ENCODE data around the gene HS3ST2. TPM values are rescaled to one million over a fixed set of nuclear protein-coding genes. Genes with fewer than 3 reads are reported as not detected.

Gene HS3ST2
- total RNA-seq, 1 donor from 2014 or later, result 0.51 TPM

GRCh38 chr16:22942811-22943210 is 128.8 kb downstream of the HS3ST2 start:
- DNase-seq (ENCODE audit: extremely low spot score, unreplicated experiment), result no peak
- Mint-ChIP-seq H3K36me3 (no peaks in the 10 kb centered on the region), H3K9me3 (no peaks in the 10 kb centered on the region), H3K4me3 (no peak overlapping the region), H3K4me1 (ENCODE audit: unreplicated experiment) (no peaks in the 10 kb centered on the region), H3K27ac (no peak overlapping the region), H3K27me3 (peaks cover 46% of the 10 kb centered on the region)
- TF ChIP-seq, protein P1, sequence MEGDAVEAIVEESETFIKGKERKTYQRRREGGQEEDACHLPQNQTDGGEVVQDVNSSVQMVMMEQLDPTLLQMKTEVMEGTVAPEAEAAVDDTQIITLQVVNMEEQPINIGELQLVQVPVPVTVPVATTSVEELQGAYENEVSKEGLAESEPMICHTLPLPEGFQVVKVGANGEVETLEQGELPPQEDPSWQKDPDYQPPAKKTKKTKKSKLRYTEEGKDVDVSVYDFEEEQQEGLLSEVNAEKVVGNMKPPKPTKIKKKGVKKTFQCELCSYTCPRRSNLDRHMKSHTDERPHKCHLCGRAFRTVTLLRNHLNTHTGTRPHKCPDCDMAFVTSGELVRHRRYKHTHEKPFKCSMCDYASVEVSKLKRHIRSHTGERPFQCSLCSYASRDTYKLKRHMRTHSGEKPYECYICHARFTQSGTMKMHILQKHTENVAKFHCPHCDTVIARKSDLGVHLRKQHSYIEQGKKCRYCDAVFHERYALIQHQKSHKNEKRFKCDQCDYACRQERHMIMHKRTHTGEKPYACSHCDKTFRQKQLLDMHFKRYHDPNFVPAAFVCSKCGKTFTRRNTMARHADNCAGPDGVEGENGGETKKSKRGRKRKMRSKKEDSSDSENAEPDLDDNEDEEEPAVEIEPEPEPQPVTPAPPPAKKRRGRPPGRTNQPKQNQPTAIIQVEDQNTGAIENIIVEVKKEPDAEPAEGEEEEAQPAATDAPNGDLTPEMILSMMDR (conservative IDR thresholded peaks at IDR 0.05), result no peak

DNA sequence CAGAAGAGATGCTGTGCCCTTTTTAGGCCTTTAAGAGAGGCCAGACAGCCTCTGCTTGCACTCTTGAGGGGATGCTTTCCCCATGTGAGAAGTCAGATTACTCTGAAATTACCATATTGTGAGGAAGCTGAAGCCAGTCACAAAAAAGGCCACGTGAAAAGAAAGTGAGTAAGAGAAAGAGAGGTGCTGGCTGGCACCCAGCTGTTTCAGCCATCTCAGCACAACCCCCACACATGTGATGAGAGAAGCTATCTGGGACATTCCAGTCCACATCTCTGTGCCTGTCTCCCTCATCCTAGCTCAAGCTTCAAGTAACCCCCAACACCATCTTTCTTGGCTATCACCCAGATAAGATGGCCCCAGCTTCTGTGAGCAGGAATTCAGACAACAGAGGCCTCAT is 131.4 kb downstream of the HS3ST2 start:
- H3K4me3 Mint-ChIP-seq, result no peak overlapping the region
- peaks cover 57% of the 10 kb centered on the region for H3K27me3 Mint-ChIP-seq
- no peak overlapping the region for H3K27ac Mint-ChIP-seq
- TF ChIP-seq, protein P1 (conservative IDR thresholded peaks at IDR 0.05), result no peak
- no peaks in the 10 kb centered on the region for H3K4me1 Mint-ChIP-seq (ENCODE audit: unreplicated experiment)
- DNase-seq (ENCODE audit: extremely low spot score, unreplicated experiment), result no peak
- H3K9me3 Mint-ChIP-seq, result no peaks in the 10 kb centered on the region
- H3K36me3 Mint-ChIP-seq, result no peaks in the 10 kb centered on the region

GRCh38 chr16:22946433-22946832 is 132.5 kb downstream of the HS3ST2 start:
- TF ChIP-seq, protein P1 (conservative IDR thresholded peaks at IDR 0.05), result no peak
- Mint-ChIP-seq H3K4me1 (ENCODE audit: unreplicated experiment) (no peaks in the 10 kb centered on the region), H3K27me3 (peaks cover 58% of the 10 kb centered on the region), H3K9me3 (no peaks in the 10 kb centered on the region), H3K4me3 (no peak overlapping the region), H3K27ac (no peak overlapping the region), H3K36me3 (no peaks in the 10 kb centered on the region)
- no peak for DNase-seq (ENCODE audit: extremely low spot score, unreplicated experiment)

GRCh38 chr16:22948058-22948602 is 134.2 kb downstream of the HS3ST2 start:
- H3K9me3 Mint-ChIP-seq, result no peaks in the 10 kb centered on the region
- TF ChIP-seq, protein P1 (conservative IDR thresholded peaks at IDR 0.05), result no peak
- no peaks in the 10 kb centered on the region for H3K4me1 Mint-ChIP-seq (ENCODE audit: unreplicated experiment)
- no peak for DNase-seq (ENCODE audit: extremely low spot score, unreplicated experiment)
- no peak overlapping the region for H3K27ac Mint-ChIP-seq
- no peak overlapping the region for H3K4me3 Mint-ChIP-seq
- peaks cover 56% of the 10 kb centered on the region for H3K27me3 Mint-ChIP-seq
- no peaks in the 10 kb centered on the region for H3K36me3 Mint-ChIP-seq

GRCh38 chr16:22948603-22949368 is 134.8 kb downstream of the HS3ST2 start:
- no peak for DNase-seq (ENCODE audit: extremely low spot score, unreplicated experiment)
- Mint-ChIP-seq H3K27me3 (peaks cover 53% of the 10 kb centered on the region), H3K9me3 (no peaks in the 10 kb centered on the region), H3K27ac (no peak overlapping the region), H3K36me3 (no peaks in the 10 kb centered on the region), H3K4me3 (no peak overlapping the region), H3K4me1 (ENCODE audit: unreplicated experiment) (no peaks in the 10 kb centered on the region)
- TF ChIP-seq, protein P1 (conservative IDR thresholded peaks at IDR 0.05), result peak; percentile 77
